HepG2 (cell line): ENCODE measurements around the gene KCNK10. TPM values are rescaled to one million over a fixed set of nuclear protein-coding genes. Genes with fewer than 3 reads are reported as not detected.

Experiments used
- AGO2 ChIP-seq: fragments of 200-400 bp; formaldehyde crosslinking; optimal IDR thresholded peaks from 2 replicates; pipeline ENCODE3; 2017; ENCODE audit warnings: mild to moderate bottlenecking, low read depth, low read length, moderate library complexity
- ATF7-NPFF ChIP-seq: sonication (generic); formaldehyde crosslinking; IDR thresholded peaks from 2 replicates; pipeline ENCODE4 v1.8.1; 2023; ENCODE audit warnings: mild to moderate bottlenecking, low read depth, missing genetic modification reagents, moderate library complexity
- CBX2 ChIP-seq, 2 experiments: fragments of 200-600 bp in 1 of 2; sonication (generic); formaldehyde crosslinking in 1 of 2; IDR thresholded peaks; 2 replicates each; pipeline versions ENCODE4 v1.7.0 to v1.8.1; 2018 to 2022; ENCODE audit warnings: low read depth in 2 of 2, low read length in 1 of 2, mild to moderate bottlenecking in 1 of 2, missing genetic modification reagents in 1 of 2
- FOXP1 ChIP-seq, 2 experiments: fragments of 450-650 bp in 1 of 2; IDR thresholded peaks; 2 replicates each; pipeline ENCODE4 v1.6.1; 2017 to 2018; ENCODE audit warnings: antibody characterized with exemption in 1 of 2
- HBP1 ChIP-seq: IDR thresholded peaks from 2 replicates; pipeline ENCODE4 v1.6.1; 2016; ENCODE audit warnings: low read depth, control low read depth
- TGIF2 ChIP-seq: IDR thresholded peaks from 2 replicates; pipeline ENCODE4 v1.6.1; 2016; ENCODE audit warnings: control low read depth, missing compliant biosample characterization
- ZBTB34 ChIP-seq: sonication (generic); formaldehyde crosslinking; IDR thresholded peaks from 2 replicates; pipeline ENCODE4 v1.8.0; 2022; ENCODE audit warnings: mild to moderate bottlenecking, missing genetic modification reagents
- ZBTB4 ChIP-seq: sonication (generic); formaldehyde crosslinking; IDR thresholded peaks from 2 replicates; pipeline ENCODE4 v1.4.0; 2020; ENCODE audit warnings: missing genetic modification reagents, mild to moderate bottlenecking, borderline replicate concordance
- ZNF333 ChIP-seq: sonication (generic); formaldehyde crosslinking; IDR thresholded peaks from 2 replicates; pipeline ENCODE4 v1.4.0; 2020; ENCODE audit warnings: mild to moderate bottlenecking, missing genetic modification reagents, borderline replicate concordance
- ZNF414 ChIP-seq: sonication (generic); formaldehyde crosslinking; IDR thresholded peaks from 2 replicates; pipeline ENCODE4 v1.5.0; 2020; ENCODE audit warnings: missing genetic modification reagents
- ZNF639 ChIP-seq: conservative IDR thresholded peaks from 2 replicates; pipeline ENCODE4 v1.6.1; 2018; ENCODE audit warnings: missing genetic modification reagents
- ZNF75D ChIP-seq: sonication (generic); formaldehyde crosslinking; IDR thresholded peaks from 2 replicates; pipeline ENCODE4 v1.8.1; 2023; ENCODE audit warnings: missing genetic modification reagents, mild to moderate bottlenecking, borderline replicate concordance
- polyA plus RNA-seq, 8 experiments: library from polyadenylated mRNA; depleted of rRNA in 3 of 8; stranded (reverse) in 7 of 8; unstranded in 1 of 8; fragments of >200 nt; fragmentation: Illumina TruSeq in 4 of 8; extraction: Trizol in 4 of 8; gene quantifications; 2 replicates each; pipeline versions ENCODE4 v1.2.1 to v1.2.3, GENCODE V29; 2011 to 2016; ENCODE audit warnings: low read depth in 4 of 8, missing spikeins in 1 of 8, mixed read lengths in 1 of 8; ENCODE audit not compliant: insufficient read depth in 1 of 8
- total RNA-seq, 5 experiments: library from RNA; depleted of rRNA; stranded (reverse); fragments of >200 nt; fragmentation: Illumina TruSeq; extraction: Trizol; gene quantifications; 2 replicates each; pipeline ENCODE4 v1.2.3, GENCODE V29; 2016; ENCODE audit warnings: low read depth in 1 of 5

Gene KCNK10
- total and polyA plus RNA-seq, 2 of the 13 experiments (the other 11 are each of a cell fraction or from before 2014, with no cell fraction given): not detected

GRCh38 chr14:88196116-88196890 lies 126.8 kb downstream of the KCNK10 start (continued):
- TF ChIP-seq ZBTB4 (no peak), TGIF2 (CRISPR knock-in tag) (no peak), ATF7-NPFF (CRISPR knock-in tag) (no peak), CBX2 (IDR thresholded peaks at IDR 0.05; ENCODE audit: low read depth, low read length) (no peak), CBX2 (CRISPR knock-in tag; IDR thresholded peaks at IDR 0.05; ENCODE audit: low read depth) (no peak), ZBTB34 (CRISPR knock-in tag) (no peak), ZNF333 (CRISPR knock-in tag) (no peak), ZNF639 (CRISPR knock-in tag) (no peak), HBP1 (CRISPR knock-in tag) (no peak), ZNF75D (CRISPR knock-in tag) (no peak), AGO2 (no peak), ZNF414 (CRISPR knock-in tag) (no peak), FOXP1 (IDR thresholded peaks at IDR 0.05) (no peak), FOXP1 (CRISPR knock-in tag; IDR thresholded peaks at IDR 0.05) (no peak)
